ENCODE data around the gene MS4A6A. TPM values are rescaled to one million over a fixed set of nuclear protein-coding genes. Genes with fewer than 3 reads are reported as not detected.
"Not testable (repeated sequence)": the region's sequence is repeated elsewhere in the genome, so short reads cannot be mapped to it uniquely, and the experiment has no call there.

MS4A6A gene
- total RNA-seq, 2 donors from 2014 or later: not detected

- H3K4me3 Mint-ChIP-seq: no peak overlapping the region
- peak; percentile 93 for ATAC-seq (replicated peaks)
Measured at GRCh38 chr11:60164550-60165075, 18.3 kb downstream of the MS4A6A start.

GRCh38 chr11:60161766-60162165 lies 21.1 kb downstream of the MS4A6A start:
- H3K4me3 Mint-ChIP-seq: no peak overlapping the region
- peaks cover 9% of the 10 kb centered on the region for H3K9me3 Mint-ChIP-seq
- H3K36me3 Mint-ChIP-seq (ENCODE audit: low read depth): peaks cover 5% of the 10 kb centered on the region
- peaks cover 6% of the 10 kb centered on the region for H3K4me1 Mint-ChIP-seq
- no peak for ATAC-seq (replicated peaks)
- peaks cover 45% of the 10 kb centered on the region for H3K27me3 Mint-ChIP-seq
- no peak overlapping the region for H3K27ac Mint-ChIP-seq

More at GRCh38 chr11:60164550-60165075, 18.3 kb downstream of the MS4A6A start:
- peaks cover 5% of the 10 kb centered on the region for H3K36me3 Mint-ChIP-seq (ENCODE audit: low read depth)
- H3K9me3 Mint-ChIP-seq: peaks cover 4% of the 10 kb centered on the region
- H3K27me3 Mint-ChIP-seq: peaks cover 45% of the 10 kb centered on the region
- peak overlapping the region; percentile 81 for H3K27ac Mint-ChIP-seq
- H3K4me1 Mint-ChIP-seq: peaks cover 6% of the 10 kb centered on the region

- H3K27me3 Mint-ChIP-seq: peaks cover 42% of the 10 kb centered on the region
- H3K4me3 Mint-ChIP-seq: no peak overlapping the region
- H3K36me3 Mint-ChIP-seq (ENCODE audit: low read depth): peaks cover 5% of the 10 kb centered on the region
- no peak for ATAC-seq (replicated peaks)
- H3K27ac Mint-ChIP-seq: no peak overlapping the region
- H3K4me1 Mint-ChIP-seq: peaks cover 6% of the 10 kb centered on the region
- H3K9me3 Mint-ChIP-seq: peaks cover 9% of the 10 kb centered on the region
Measured at GRCh38 chr11:60161107-60161506, 21.8 kb downstream of the MS4A6A start.

- Mint-ChIP-seq H3K27me3 (peaks cover 33% of the 10 kb centered on the region), H3K4me1 (peaks cover 2% of the 10 kb centered on the region), H3K9me3 (peaks cover 6% of the 10 kb centered on the region), H3K27ac (no peak overlapping the region), H3K36me3 (ENCODE audit: low read depth) (peaks cover 2% of the 10 kb centered on the region), H3K4me3 (no peak overlapping the region)
- no peak for ATAC-seq (replicated peaks)
Measured at GRCh38 chr11:60159868-60160267, 23.0 kb downstream of the MS4A6A start.

- Mint-ChIP-seq H3K36me3 (ENCODE audit: low read depth) (no peaks in the 10 kb centered on the region), H3K4me1 (no peaks in the 10 kb centered on the region), H3K9me3 (peaks cover 5% of the 10 kb centered on the region), H3K4me3 (no peak overlapping the region), H3K27me3 (peaks cover 32% of the 10 kb centered on the region), H3K27ac (no peak overlapping the region)
- ATAC-seq (replicated peaks): no peak
Measured at GRCh38 chr11:60159284-60159683, 23.6 kb downstream of the MS4A6A start.

GRCh38 chr11:60158636-60159035 lies 24.2 kb downstream of the MS4A6A start:
- H3K27ac Mint-ChIP-seq: no peak overlapping the region
- peaks cover 5% of the 10 kb centered on the region for H3K9me3 Mint-ChIP-seq
- H3K27me3 Mint-ChIP-seq: peaks cover 29% of the 10 kb centered on the region
- no peaks in the 10 kb centered on the region for H3K36me3 Mint-ChIP-seq (ENCODE audit: low read depth)
- no peak overlapping the region for H3K4me3 Mint-ChIP-seq
- ATAC-seq (replicated peaks): no peak
- H3K4me1 Mint-ChIP-seq: no peaks in the 10 kb centered on the region

- Mint-ChIP-seq H3K36me3 (ENCODE audit: low read depth) (no peaks in the 10 kb centered on the region), H3K4me1 (no peaks in the 10 kb centered on the region), H3K4me3 (no peak overlapping the region), H3K27me3 (peaks cover 28% of the 10 kb centered on the region), H3K27ac (no peak overlapping the region), H3K9me3 (peaks cover 5% of the 10 kb centered on the region)
- no peak for ATAC-seq (replicated peaks)
Measured at GRCh38 chr11:60155931-60156330, 27.0 kb downstream of the MS4A6A start.

GRCh38 chr11:60152727-60153126 lies 30.2 kb downstream of the MS4A6A start:
- not testable (repeated sequence) for H3K27ac Mint-ChIP-seq; H3K4me3 Mint-ChIP-seq; H3K9me3 Mint-ChIP-seq; ATAC-seq (replicated peaks); H3K4me1 Mint-ChIP-seq; H3K36me3 Mint-ChIP-seq (ENCODE audit: low read depth)
- peaks cover 21% of the 10 kb centered on the region for H3K27me3 Mint-ChIP-seq

- Mint-ChIP-seq H3K4me1 (no peaks in the 10 kb centered on the region), H3K27ac (no peak overlapping the region), H3K27me3 (peaks cover 13% of the 10 kb centered on the region), H3K4me3 (no peak overlapping the region), H3K36me3 (ENCODE audit: low read depth) (no peaks in the 10 kb centered on the region), H3K9me3 (no peaks in the 10 kb centered on the region)
- ATAC-seq (replicated peaks): no peak
Measured at GRCh38 chr11:60150279-60150678, 32.6 kb downstream of the MS4A6A start.

GRCh38 chr11:60145677-60146076 lies 37.2 kb downstream of the MS4A6A start:
- H3K36me3 Mint-ChIP-seq (ENCODE audit: low read depth): no peaks in the 10 kb centered on the region
- H3K4me3 Mint-ChIP-seq: no peak overlapping the region
- peaks cover 3% of the 10 kb centered on the region for H3K27me3 Mint-ChIP-seq
- no peak overlapping the region for H3K27ac Mint-ChIP-seq
- no peaks in the 10 kb centered on the region for H3K9me3 Mint-ChIP-seq
- peak; percentile 60 for ATAC-seq (replicated peaks)
- H3K4me1 Mint-ChIP-seq: no peaks in the 10 kb centered on the region

GRCh38 chr11:60143768-60144167 lies 39.1 kb downstream of the MS4A6A start:
- Mint-ChIP-seq H3K4me3 (no peak overlapping the region), H3K4me1 (no peaks in the 10 kb centered on the region), H3K36me3 (ENCODE audit: low read depth) (no peaks in the 10 kb centered on the region), H3K9me3 (no peaks in the 10 kb centered on the region), H3K27me3 (peaks cover 7% of the 10 kb centered on the region), H3K27ac (no peak overlapping the region)
- ATAC-seq (replicated peaks): peak; percentile 63

GRCh38 chr11:60133917-60134316 lies 49.0 kb downstream of the MS4A6A start:
- no peak overlapping the region for H3K4me3 Mint-ChIP-seq
- H3K27me3 Mint-ChIP-seq: peaks cover 23% of the 10 kb centered on the region
- no peak overlapping the region for H3K27ac Mint-ChIP-seq
- no peak for ATAC-seq (replicated peaks)
- no peaks in the 10 kb centered on the region for H3K4me1 Mint-ChIP-seq
- H3K9me3 Mint-ChIP-seq: no peaks in the 10 kb centered on the region
- H3K36me3 Mint-ChIP-seq (ENCODE audit: low read depth): no peaks in the 10 kb centered on the region

GRCh38 chr11:60131912-60132311 lies 51.0 kb downstream of the MS4A6A start:
- Mint-ChIP-seq H3K27ac (no peak overlapping the region), H3K27me3 (peaks cover 15% of the 10 kb centered on the region), H3K9me3 (no peaks in the 10 kb centered on the region), H3K4me1 (no peaks in the 10 kb centered on the region), H3K36me3 (ENCODE audit: low read depth) (no peaks in the 10 kb centered on the region), H3K4me3 (no peak overlapping the region)
- ATAC-seq (replicated peaks): no peak

GRCh38 chr11:60130496-60130895 lies 52.4 kb downstream of the MS4A6A start:
- Mint-ChIP-seq H3K4me1 (no peaks in the 10 kb centered on the region), H3K27me3 (peaks cover 15% of the 10 kb centered on the region), H3K27ac (no peak overlapping the region), H3K36me3 (ENCODE audit: low read depth) (no peaks in the 10 kb centered on the region), H3K9me3 (no peaks in the 10 kb centered on the region), H3K4me3 (no peak overlapping the region)
- ATAC-seq (replicated peaks): peak; percentile 56

GRCh38 chr11:60129853-60130252 lies 53.0 kb downstream of the MS4A6A start:
- Mint-ChIP-seq H3K9me3 (no peaks in the 10 kb centered on the region), H3K36me3 (ENCODE audit: low read depth) (no peaks in the 10 kb centered on the region), H3K27ac (no peak overlapping the region), H3K4me1 (no peaks in the 10 kb centered on the region), H3K4me3 (no peak overlapping the region), H3K27me3 (peaks cover 14% of the 10 kb centered on the region)
- no peak for ATAC-seq (replicated peaks)

GRCh38 chr11:60128866-60129265 lies 54.0 kb downstream of the MS4A6A start:
- H3K27ac Mint-ChIP-seq; ATAC-seq (replicated peaks); H3K4me3 Mint-ChIP-seq; H3K36me3 Mint-ChIP-seq (ENCODE audit: low read depth); H3K4me1 Mint-ChIP-seq; H3K9me3 Mint-ChIP-seq: not testable (repeated sequence)
- H3K27me3 Mint-ChIP-seq: peaks cover 13% of the 10 kb centered on the region

All from activated T-helper 17 cell treated with anti-CD3 and anti-CD28 coated beads, Interleukin-2, amount 50 U/mL, for 72 hours (primary cell).